NCI-H226 (cell line): ENCODE measurements around the gene CAPN3.
"Not testable (repeated sequence)": the region's sequence is repeated elsewhere in the genome, so short reads cannot be mapped to it uniquely, and the experiment has no call there.

ENCODE experiments used
- DNase-seq: peaks from one replicate; pipeline ENCODE4 v3.0.0-alpha.2; 2015

CAPN3 gene

GRCh38 chr15:42359249-42359648 lies at the start of gene CAPN3:
TSS of gene CAPN3 (plus strand) at chr15:42359501. CDS start at chr15:42359806, 305 bp downstream.
- no peak for DNase-seq

- no peak for DNase-seq
These were observed 45.8 kb upstream of the CAPN3 start for GRCh38 chr15:42313463-42313862.

DNA sequence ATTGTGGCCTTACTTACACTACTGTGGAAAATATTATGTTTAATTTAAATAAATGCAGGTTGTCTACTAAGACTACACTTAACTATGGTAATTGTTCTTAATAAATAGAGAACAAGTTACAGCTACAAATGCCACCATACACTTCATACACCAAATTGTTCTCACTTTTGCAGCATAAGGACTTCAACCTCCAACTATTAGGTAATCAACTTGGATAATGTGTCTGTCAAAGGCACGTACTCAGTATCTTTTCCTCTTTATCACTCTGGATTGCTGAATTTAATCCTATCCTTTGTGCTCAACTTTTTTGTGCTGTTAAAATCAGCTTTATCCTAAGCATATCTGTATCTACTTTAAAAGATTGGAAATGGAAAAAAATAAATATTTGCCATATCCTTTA lies 44.5 kb upstream of the CAPN3 start:
- DNase-seq, result no peak

DNA sequence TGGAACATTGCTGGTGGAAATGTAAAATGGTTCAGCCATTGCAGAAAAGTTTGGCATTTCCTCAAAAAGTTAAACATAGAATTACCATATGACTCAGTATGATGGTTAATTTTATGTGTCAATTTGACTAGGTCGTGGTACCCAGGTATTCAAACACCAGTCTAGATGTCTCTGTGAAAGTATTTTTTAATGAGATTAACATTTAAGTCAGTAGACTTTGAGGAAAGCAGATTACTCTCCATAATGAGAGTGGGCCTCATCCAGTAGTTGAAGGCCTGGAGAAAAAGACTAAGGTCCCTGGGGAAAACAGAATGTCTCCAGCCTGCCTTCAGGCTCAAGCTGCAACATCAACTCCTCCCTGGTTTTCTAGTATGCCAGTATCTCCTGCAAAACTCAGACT lies 43.8 kb upstream of the CAPN3 start:
- DNase-seq, result no peak

DNA sequence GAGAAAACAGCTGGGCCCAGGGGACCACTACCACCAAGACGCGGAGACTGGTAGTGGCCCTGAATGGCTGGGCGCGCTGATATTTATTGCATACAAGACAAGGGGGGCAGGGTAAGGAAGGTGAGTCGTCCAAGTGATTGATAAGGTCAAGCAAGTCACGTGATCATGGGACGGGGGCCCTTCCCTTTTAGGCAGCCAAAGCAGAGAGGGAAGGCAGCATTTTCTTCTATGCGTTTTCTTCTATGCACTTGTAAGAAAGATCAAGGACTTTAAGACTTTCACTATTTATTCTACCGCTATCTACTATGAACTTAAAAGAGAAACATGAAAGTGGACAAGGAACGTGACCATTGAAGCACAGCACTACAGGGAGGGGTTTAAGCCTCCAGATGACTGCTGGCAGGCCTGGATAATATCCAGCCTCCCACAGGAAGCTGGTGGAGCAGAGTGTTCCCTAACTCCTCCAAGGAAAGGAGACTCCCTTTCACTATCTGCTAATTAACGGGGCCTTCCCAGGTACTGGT lies 43.0 kb upstream of the CAPN3 start:
- DNase-seq, result not testable (repeated sequence)

DNA sequence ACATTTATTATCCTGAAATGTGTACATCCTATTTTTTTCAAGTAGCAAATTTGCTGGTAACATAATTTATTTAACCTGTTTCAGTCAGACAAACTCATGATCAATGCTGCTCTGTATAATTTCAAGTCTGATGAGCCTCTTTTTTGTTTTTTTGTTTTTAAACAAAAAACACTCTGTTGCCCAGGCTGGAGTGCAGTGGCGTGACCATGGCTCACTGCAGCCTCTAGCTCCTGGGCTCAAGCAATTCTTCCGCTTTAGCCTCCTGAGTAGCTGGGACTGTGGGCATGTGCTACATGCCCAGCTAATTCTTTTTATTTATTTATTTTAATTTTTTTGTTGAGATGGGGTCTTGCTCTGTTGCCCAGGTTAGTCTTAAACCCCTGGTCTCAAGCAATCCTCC lies 40.1 kb upstream of the CAPN3 start:
- no peak for DNase-seq

DNA sequence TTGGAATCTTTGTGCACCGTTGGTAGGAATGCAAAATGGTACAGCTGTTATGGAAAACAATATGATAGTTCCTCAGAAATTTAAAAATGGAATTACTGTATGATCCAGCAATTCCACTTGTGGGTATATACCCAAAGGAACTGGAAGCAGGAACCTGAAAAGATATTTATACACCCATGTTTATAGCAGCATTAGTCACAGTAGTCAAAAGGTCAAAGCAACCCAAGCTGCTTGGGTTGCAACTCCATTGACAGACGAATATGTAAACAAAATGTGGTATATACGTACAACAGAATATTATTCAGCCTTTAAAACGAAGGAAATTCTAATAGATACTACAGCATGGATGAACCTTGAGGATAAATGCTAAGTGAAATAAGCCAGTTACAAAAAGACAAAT lies 35.0 kb upstream of the CAPN3 start:
- DNase-seq, result no peak

- no peak for DNase-seq
These were observed 30.1 kb upstream of the CAPN3 start for GRCh38 chr15:42329161-42329560.

DNA sequence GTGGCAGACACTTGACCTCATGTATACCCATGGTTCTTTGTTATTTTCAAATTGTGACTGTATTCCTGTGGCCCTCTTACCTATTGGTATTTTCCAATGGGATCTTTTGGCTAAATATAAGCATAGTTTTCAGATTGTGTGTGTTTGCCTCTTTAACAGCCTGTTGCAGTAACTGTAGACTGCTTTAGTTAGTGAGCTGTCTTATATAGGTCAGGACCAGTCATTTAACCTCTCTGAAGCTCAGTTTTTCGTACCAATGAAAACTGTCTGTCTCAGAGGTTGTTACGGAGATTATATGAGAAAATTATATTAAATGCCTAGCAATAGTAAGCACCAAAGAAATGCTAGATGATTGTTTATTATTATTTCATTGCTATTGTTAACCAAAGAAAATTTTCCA lies 29.3 kb upstream of the CAPN3 start:
- DNase-seq, result no peak

- no peak for DNase-seq
These were observed 28.1 kb upstream of the CAPN3 start for GRCh38 chr15:42331235-42331634.

GRCh38 chr15:42332331-42332730 lies 27.0 kb upstream of the CAPN3 start:
- no peak for DNase-seq

DNA sequence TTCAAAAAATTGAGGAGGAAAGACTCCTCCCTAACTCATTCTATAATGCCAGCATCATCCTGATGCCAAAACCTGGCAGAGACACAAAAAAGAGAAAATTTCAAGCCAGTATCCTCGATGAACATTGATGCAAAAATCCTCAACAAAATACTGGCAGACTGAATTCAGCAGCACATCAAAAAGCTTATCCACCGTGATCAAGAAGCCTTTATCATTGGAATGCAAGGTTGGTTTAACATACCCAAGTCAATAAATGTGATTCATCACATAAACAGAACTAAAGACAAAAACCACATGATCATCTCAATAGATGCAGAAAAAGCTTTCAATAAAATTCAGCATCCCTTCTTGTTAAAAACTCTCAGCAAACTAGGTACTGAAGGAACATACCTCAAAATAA lies 24.2 kb upstream of the CAPN3 start:
- DNase-seq, result no peak

- not testable (repeated sequence) for DNase-seq
These were observed 22.7 kb upstream of the CAPN3 start for GRCh38 chr15:42336650-42337049.

DNA sequence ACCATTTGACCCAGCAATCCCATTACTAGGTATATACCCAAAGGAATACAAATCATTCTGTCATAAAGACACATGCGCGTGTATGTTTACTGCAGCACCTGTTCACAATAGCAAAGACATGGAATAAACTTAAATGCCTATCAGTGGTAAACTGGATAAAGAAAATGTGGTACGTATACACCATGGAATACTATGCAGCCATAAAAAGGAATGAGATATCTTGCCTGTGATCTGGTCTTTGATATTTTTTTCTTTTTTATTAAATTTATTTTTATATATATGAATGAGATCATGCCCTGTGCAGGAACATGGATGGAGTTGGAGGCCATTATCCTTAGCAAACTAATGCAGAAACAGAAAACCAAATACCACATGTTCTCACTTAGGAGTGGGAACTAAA lies 22.2 kb upstream of the CAPN3 start:
- not testable (repeated sequence) for DNase-seq

- peak; percentile 7 for DNase-seq
These were observed 20.8 kb upstream of the CAPN3 start for GRCh38 chr15:42338500-42338899.

DNA sequence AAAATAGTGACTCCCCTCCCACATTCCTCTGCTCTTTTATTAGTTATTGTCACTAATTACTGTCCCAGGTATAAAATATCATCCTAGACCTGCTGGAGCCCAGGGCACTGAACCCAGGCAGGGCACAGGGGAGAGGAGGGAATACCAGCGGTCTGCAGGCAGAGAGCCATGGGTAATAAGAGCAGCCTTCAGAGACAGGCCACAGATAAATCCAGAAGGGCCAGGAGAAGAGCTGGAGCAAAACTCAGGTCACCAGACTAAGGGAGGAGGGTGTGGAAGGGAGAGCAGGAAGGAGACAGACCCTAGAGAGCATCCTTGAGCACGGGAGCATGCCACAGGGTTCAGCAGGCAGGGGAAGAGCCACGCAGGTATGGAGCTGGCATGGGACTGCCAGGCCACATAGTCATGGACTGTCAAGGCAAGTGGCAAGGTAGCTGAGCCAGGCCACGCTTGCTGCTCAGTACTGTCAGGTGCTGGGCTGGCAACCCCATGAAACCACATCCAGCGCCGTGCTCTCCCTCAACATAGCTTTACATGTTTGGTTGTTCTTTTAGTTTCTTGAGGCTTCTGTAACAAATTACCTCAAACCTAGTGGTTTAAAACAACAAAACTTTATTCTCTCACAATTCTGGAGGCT lies 15.6 kb upstream of the CAPN3 start:
- no peak for DNase-seq

GRCh38 chr15:42344763-42345162 lies 14.5 kb upstream of the CAPN3 start:
- peak; percentile 5 for DNase-seq

- DNase-seq, result no peak
These were observed 13.8 kb upstream of the CAPN3 start for GRCh38 chr15:42345504-42345903.

- peak; percentile 39 for DNase-seq
These were observed 11.2 kb upstream of the CAPN3 start for GRCh38 chr15:42348083-42348482.

- peak; percentile 21 for DNase-seq
These were observed 10.1 kb upstream of the CAPN3 start for GRCh38 chr15:42349186-42349585.

- DNase-seq, result no peak
These were observed 6.9 kb upstream of the CAPN3 start for GRCh38 chr15:42352401-42352800.

GRCh38 chr15:42353061-42353460 lies 6.2 kb upstream of the CAPN3 start:
- no peak for DNase-seq

- no peak for DNase-seq
These were observed 4.5 kb upstream of the CAPN3 start for GRCh38 chr15:42354824-42355223.

GRCh38 chr15:42355291-42355690 lies 4.0 kb upstream of the CAPN3 start:
- no peak for DNase-seq

DNA sequence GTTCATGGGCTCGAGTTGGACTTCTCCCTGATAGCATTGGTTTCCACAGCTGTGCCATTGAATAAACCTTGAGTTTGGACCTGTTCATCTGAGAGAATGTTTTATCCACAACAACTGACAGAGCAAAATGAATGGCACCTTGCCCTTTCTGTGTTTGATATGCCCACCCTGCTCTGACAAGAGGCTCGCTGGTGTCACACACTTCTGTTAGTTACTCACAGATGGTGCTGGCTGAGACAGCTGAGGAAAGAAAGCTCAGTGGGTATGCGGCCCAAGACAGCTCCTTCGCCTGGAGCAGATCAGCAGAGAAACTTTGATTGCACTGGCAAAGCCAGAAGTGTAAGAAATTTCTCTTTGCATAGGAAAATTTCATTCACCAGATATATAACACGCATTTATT lies 2.5 kb upstream of the CAPN3 start:
- no peak for DNase-seq
